COLO668 (cell line): ENCODE results near the gene LILRB3.
A peak's percentile ranks its signal among the peaks of the same experiment; 100 is the strongest.
"Not testable (repeated sequence)": the region's sequence is repeated elsewhere in the genome, so short reads cannot be mapped to it uniquely, and the experiment has no call there.

Experiments used
- DNase-seq: peaks from one replicate; lab custom pipeline; 2025; ENCODE audit not compliant: unreplicated experiment; lab: John Stamatoyannopoulos, UW

The LILRB3 gene

GRCh38 chr19:54242646-54243045 is 19.8 kb upstream of the LILRB3 start, which contains the start of gene LILRA6:
Gene LILRA6 (minus strand): TSS chr19:54242790.
- DNase-seq = not testable (repeated sequence)

GRCh38 chr19:54242234-54242633 is 19.4 kb upstream of the LILRB3 start:
- DNase-seq = not testable (repeated sequence)

DNA sequence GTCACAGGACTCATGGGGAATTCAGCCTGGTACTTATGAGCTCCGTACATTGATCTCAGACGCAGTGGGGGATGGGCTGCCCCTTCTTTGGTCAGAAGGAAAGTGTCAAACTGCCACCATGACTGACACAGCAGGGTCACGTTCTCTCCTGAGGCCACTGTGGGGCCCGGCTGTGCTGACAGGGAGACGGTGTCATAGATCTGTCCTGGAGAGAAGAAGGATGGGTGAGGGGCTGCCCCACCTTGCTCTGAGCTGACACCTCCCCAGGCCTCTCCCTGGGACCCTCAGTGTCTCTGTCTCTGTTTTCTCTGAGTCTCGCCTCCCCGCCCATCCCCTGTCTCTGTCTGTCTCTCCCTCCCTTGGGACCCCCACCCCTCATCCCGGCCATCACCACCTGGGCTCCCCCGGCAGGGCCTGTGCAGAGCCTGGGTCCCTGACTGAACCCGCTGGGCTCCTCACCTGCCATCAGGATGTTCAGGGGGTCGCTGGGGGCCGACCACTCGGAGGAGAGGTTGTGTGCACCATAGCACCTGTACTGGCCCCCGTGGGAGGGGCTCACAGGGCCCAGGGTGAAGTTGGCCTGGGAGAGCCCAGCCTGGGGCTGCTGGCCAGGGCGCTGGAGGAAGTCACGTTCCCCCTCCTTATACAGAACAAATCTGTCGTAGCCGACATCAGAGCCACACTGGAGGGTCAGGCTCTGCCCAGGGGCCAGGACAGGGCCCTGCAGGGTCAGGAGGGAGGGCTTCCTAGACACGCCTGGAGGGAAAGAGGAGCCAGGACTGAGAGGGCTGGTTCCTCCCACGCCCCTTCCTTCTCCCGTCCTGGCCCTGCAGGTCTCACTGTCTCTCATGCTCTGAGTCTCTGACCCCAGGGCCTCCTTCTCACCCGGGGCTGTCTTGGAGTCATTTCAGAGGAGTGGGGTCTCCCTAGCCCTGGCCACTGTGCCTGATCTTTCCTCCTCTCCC is 17.8 kb upstream of the LILRB3 start:
- DNase-seq = not testable (repeated sequence)

GRCh38 chr19:54239491-54240371 is 16.9 kb upstream of the LILRB3 start:
- DNase-seq = not testable (repeated sequence)

DNA sequence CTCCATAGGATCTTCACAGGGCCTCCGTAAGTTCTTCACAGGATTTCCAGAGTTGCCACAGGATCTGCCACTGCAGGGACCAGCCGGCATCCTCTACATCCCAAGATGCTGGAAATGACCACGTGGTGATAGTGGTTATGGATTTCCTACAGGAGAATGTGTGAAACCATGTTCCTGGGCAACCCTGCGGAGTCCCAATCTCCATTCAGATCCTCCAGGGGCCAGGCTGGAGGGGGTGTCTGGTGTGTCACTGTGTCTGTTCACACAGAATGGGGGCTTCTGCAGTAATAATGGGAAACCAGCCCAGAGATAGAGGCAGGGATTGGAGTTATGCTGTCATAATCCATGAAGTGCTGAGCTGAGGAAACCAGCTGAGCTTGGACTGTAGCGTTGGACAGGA is 11.1 kb upstream of the LILRB3 start:
- no peak for DNase-seq

DNA sequence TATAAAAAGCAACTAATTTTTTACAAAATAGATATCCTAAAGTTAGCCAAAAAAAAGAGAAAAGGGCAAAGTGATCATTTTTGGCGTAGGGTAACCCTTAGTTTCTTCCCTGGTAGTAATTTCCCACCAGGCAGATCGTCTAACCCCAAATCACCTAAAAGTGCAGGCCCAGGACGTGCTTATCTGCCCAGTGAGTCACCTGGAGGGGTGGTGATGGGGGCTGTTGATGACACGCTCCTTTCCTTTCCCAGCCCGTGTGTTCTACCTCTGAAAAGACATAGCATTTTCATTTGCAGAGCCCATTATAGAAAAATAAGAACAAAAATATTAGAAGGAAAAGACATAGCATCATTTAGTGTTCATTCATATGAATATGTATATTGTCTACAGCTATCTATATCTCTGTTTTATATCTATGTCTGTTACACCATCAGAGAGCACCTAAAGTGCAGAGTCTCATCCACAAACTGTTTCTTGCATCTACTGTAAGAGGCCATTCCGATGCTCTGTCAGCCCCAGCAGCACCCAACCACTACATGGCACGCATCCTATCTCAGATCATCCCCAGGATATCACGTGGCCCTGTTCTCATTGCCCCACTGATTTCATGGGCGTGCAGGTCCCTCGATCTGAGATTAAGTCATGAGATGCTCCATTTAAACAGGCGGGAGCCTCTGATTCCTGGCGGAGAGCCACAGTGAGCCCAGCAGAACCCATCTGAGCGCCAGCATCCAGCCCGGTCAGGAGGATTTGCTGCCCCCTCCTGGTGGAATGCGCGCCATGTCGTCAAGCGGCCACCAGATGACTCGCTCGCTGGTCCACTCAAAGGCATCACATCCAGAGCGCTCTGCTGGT is 8.5 kb upstream of the LILRB3 start:
- DNase-seq = peak; percentile 87

DNA sequence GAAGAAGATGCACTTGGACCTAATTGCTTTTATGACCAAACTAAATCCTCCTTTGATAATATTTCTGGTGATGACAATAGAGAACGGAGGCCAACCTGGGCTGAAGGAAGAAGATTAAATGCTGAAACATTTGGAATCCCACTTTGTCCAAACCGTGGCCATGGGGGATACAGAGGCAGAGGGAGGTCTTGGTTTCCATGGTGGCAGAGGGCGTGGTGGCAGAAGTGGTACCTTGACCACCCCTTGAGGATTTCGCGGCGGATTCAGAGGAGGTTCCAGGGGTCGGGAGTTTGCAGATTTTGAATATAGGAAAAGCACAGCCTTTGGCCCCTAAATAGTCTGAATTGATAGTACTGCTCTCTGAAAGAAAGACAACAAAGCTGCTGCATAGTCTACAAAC is 7.2 kb upstream of the LILRB3 start:
- DNase-seq = no peak

GRCh38 chr19:54229146-54229545 is 6.3 kb upstream of the LILRB3 start:
- no peak for DNase-seq

DNA sequence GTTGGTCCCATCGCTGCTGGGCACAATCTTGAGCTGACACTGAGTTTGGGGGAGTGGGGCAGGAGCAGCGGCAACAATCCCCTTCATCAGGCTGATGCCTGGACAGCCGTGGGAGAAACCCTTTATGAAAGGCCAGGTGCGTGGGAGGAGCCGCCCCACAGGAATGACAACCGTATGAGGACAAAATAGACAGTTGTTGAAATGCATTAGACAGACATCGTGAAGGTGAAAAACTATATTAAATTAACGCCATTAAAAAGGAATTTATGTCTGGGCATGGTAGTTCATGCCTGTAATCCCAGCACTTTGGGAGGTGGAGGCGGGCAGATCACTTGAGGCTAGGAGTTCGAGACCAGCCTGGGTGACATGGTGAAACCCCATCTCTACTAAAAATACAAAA is 1.8 kb upstream of the LILRB3 start:
- DNase-seq = not testable (repeated sequence)

GRCh38 chr19:54223937-54224281 is 1.1 kb upstream of the LILRB3 start:
- not testable (repeated sequence) for DNase-seq

DNA sequence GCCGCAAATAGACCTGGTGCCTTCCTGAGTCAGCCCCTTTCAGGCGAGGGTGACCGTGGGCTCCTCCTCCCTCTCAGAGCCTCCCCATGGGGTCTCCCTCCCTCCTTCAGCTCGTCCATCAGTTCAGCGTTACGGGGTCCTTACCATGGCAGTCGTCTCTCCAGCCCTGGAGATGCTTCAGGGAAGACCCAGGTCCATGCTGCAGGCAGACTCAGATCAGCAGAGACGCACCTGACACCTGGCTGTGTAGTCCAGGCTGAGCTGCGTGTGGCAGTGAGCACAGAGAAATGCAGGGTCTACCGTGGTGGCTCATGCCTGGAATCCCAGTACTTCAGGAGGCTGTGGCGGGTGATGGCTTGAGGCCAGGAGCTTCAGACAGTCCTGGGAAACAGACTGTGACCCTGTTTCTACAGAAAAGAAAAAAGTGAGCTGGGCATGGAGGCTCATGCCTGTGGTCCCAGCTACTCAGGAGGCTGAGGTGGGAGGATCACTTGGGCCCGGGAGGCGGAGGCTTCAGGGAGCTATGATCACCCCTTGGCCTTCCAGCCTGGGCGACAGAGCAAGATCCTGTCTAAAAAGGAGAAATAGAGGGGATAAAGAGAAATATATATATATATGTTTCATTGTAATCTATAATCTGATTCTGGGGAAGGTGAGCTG is 600 bp upstream of the LILRB3 start:
- DNase-seq = not testable (repeated sequence)

- not testable (repeated sequence) for DNase-seq
Measured at GRCh38 chr19:54221947-54222346, 860 bp downstream of the LILRB3 start.

GRCh38 chr19:54219702-54220101 is 3.1 kb downstream of the LILRB3 start:
- not testable (repeated sequence) for DNase-seq

DNA sequence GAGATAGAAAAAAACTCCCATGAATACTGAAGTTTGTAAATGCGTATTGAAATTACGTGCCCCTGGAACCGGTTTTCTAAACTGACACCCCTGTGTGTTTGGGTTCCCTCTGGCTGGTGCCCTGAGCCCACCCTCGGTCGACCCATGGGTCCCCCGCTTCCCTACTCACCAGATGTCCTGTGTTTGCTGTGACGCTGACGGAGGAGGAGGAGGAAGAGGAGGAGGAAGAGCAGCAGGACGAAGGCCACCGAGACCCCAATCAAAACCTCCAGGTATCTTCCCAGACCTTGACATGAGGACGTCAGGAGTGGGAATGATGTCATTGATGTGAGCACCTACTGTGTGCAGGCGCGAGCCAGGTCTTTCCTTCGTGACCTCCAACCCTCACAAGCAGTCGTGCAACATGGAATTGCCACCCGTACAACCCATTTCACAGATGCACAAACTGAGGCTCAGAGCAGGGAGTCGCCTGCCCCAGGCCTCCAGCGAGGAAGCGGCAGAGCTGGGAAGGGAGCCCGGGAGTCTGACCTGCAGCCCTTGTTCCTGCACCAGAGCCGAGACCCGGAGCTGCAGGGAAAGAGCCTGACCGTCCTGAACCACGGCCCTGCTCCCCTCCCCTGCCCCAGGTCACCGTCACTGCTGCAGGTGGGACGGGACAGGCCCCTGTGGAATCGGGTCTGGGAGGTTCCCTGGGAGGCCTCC is 3.7 kb downstream of the LILRB3 start:
- no peak for DNase-seq

- DNase-seq = no peak
Measured at GRCh38 chr19:54218259-54218658, 4.5 kb downstream of the LILRB3 start.

- not testable (repeated sequence) for DNase-seq
Measured at GRCh38 chr19:54217517-54218247, 5.1 kb downstream of the LILRB3 start.

DNA sequence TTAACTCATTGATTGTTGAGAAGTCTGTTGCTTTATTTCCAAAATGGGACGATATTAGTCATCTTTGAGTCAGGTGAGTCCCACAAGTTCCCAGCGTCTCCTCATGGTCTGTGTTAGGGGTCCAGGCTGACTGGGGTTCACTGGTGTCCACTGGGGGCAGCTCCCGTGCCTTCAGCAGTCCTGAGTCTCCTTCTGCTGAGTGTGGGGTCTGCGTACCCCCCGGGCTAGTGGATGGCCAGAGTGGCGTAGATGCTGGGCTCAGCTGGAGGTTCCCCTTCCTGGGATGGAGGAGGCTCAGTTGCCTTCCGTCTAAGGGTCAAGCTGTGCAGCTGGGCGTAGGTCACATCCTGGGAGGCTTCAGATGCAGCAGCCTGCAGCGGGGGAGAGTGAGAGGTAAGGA is 5.9 kb downstream of the LILRB3 start:
- no peak for DNase-seq

DNA sequence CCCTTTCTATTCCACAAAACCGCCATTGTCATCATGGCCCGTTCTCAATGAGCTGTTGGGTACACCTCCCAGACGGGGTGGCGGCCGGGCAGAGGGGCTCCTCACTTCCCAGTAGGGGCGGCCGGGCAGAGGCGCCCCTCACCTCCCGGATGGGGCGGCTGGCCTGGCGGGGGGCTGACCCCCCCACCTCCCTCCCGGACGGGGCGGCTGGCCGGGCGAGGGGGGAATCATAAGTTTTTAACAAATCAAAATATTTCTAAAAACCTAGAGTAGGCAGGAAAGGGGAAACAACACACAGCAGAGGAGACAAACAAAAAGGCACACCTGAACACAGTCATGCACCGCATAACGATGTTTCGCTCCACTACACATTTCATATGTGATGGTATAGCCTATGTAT is 8.1 kb downstream of the LILRB3 start:
- DNase-seq = not testable (repeated sequence)

DNA sequence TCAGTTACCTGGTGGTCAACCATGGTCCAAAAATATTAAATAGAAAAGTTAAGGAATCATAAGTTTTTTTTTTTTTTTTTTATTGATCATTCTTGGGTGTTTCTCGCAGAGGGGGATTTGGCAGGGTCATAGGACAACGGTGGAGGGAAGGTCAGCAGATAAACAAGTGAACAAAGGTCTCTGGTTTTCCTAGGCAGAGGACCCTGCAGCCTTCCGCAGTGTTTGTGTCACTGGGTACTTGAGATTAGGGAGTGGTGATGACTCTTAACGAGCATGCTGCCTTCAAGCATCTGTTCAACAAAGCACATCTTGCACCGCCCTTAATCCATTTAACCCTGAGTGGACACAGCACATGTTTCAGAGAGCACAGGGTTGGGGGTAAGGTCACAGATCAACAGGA is 8.6 kb downstream of the LILRB3 start:
- DNase-seq = not testable (repeated sequence)
